ENCODE results near the gene GPHN.

GRCh38 chr14:66662374-66662773 lies 154.4 kb downstream of the GPHN start:
- TF ChIP-seq POLR2A (IDR thresholded peaks at IDR 0.05) = no peak
- TF ChIP-seq EP300 (IDR thresholded peaks at IDR 0.05) = no peak
- TF ChIP-seq CTCF (IDR thresholded peaks at IDR 0.05) = peak in 2 of 6 experiments; percentile 13 to 30
- no peak for TF ChIP-seq POLR2AphosphoS5 (IDR thresholded peaks at IDR 0.05)

Data from upper lobe of left lung (tissue), 4 donors.